ENCODE results near the gene OBSCN. TPM values are rescaled to one million over a fixed set of nuclear protein-coding genes. Genes with fewer than 3 reads are reported as not detected.

OBSCN gene
- total and polyA plus RNA-seq, 2 of the 4 experiments (the other 2 are of a cell fraction) = 4.1 to 9.5 TPM

GRCh38 chr1:228423404-228424053 lies 215.7 kb downstream of the OBSCN start:
- H3K4me1 ChIP-seq (ENCODE audit: control insufficient read depth, insufficient read depth, low read length) = no peaks in the 10 kb centered on the region
- CTCF ChIA-PET = no interaction called here
- dilution Hi-C loops (cut with HindIII; ENCODE audit: low sequenced_read_pairs, unreplicated experiment) = no loop called here
- H2AK9ac ChIP-seq (replicated peaks; ENCODE audit: low read depth, low read length, poor library complexity) = no peak overlapping the region
- H2BK15ac ChIP-seq (ENCODE audit: low read depth, low read length) = no peak overlapping the region
- POLR2A ChIA-PET (ENCODE audit: unreplicated experiment) = no interaction called here
- no peak overlapping the region for H3K18ac ChIP-seq (ENCODE audit: low read depth, low read length)
- intact Hi-C loops (cut with micrococcal nuclease) = no loop called here
- peaks cover 4 to 5% of the 10 kb centered on the region in 2 experiments; a peak in 2 of 4 replicates for H3K79me1 ChIP-seq (ENCODE audit: low read depth in 1 of 2, low read length in 2 of 2)
- no peak overlapping the region for H4K91ac ChIP-seq (ENCODE audit: insufficient read depth, low read depth, low read length)
- peaks cover 5% of the 10 kb centered on the region for H3K36me3 ChIP-seq (ENCODE audit: control insufficient read depth, insufficient read depth, low read length)
- in situ Hi-C loops (cut with MboI; ENCODE audit: low sequenced_read_pairs) = no loop called here
- H3K4me3 ChIP-seq (ENCODE audit: insufficient read depth, low read depth, low read length) = no peak overlapping the region
- H2AK5ac ChIP-seq (ENCODE audit: low read depth, low read length) = no peak overlapping the region
- ATAC-seq (ENCODE audit: low read depth) (no peak), DNase-seq (no peak)
- TF ChIP-seq CHD1 (IDR thresholded peaks at IDR 0.05; ENCODE audit: low read depth, low read length) (no peak), RAD21 (IDR thresholded peaks at IDR 0.05; ENCODE audit: low read length) (no peak), ELK1 (IDR thresholded peaks at IDR 0.05; ENCODE audit: borderline replicate concordance, low read depth, low read length) (no peak), MAZ (IDR thresholded peaks at IDR 0.05; ENCODE audit: borderline replicate concordance, low read depth, low read length) (no peak), NFE2L2 (IDR thresholded peaks at IDR 0.05; ENCODE audit: low read depth, low read length) (no peak), CEBPB (IDR thresholded peaks at IDR 0.05; ENCODE audit: low read depth, low read length) (no peak), RFX5 (IDR thresholded peaks at IDR 0.05; ENCODE audit: low read depth, low read length) (no peak), MXI1 (IDR thresholded peaks at IDR 0.05; ENCODE audit: borderline replicate concordance, low read depth, low read length) (no peak)
- no peak overlapping the region for H3K9ac ChIP-seq (ENCODE audit: low read depth, low read length)
- H2BK120ac ChIP-seq (ENCODE audit: low read depth, low read length) = no peak overlapping the region
- H3K9me3 ChIP-seq (ENCODE audit: control insufficient read depth, insufficient read depth, low read length) = no peaks in the 10 kb centered on the region
- no peaks in the 10 kb centered on the region for H3K27me3 ChIP-seq (ENCODE audit: control insufficient read depth, insufficient read depth, low read length)
- H3K27ac ChIP-seq (ENCODE audit: insufficient read depth, low read length) = no peak overlapping the region
- H2BK5ac ChIP-seq (ENCODE audit: low read depth, low read length, poor library complexity, severe bottlenecking) = no peak overlapping the region
- no peak overlapping the region for H4K8ac ChIP-seq (ENCODE audit: low read depth in 2 of 2, low read length in 2 of 2)
- H3K4ac ChIP-seq (ENCODE audit: low read depth, low read length) = no peak overlapping the region
- no TSS peak for BruUV-seq (replicated peaks)
- H3K56ac ChIP-seq (ENCODE audit: extremely low read depth, insufficient read depth, low read length) = no peak overlapping the region
- H4K20me1 ChIP-seq (ENCODE audit: insufficient read depth, low read length) = no peaks in the 10 kb centered on the region
- 74% methylated on average over 3 of the region's 7 CpGs; no CpG with 5 or more reads in 1 of the 2 experiments for WGBS, 2 experiments (ENCODE audit: extremely low coverage in 2 of 2, insufficient read length in 1 of 2)
- H3K4me2 ChIP-seq (ENCODE audit: low read depth, low read length) = no peak overlapping the region
- no peak overlapping the region for H3K23ac ChIP-seq (ENCODE audit: low read depth, low read length)
- no peak overlapping the region for H2AFZ ChIP-seq (replicated peaks; ENCODE audit: low read length, poor library complexity)
- no peak overlapping the region for H2BK20ac ChIP-seq (ENCODE audit: low read depth, low read length)
- H4K5ac ChIP-seq (ENCODE audit: low read depth, low read length) = no peak overlapping the region
- H3K14ac ChIP-seq (replicated peaks; ENCODE audit: low read depth, low read length) = no peak overlapping the region
- peaks cover 5% of the 10 kb centered on the region; the same call in 1 of the 2 replicates for H3K9me1 ChIP-seq (ENCODE audit: insufficient read depth, low read length)
